CD4-positive, alpha-beta T cell treated with Interleukin-6 at 100 ng/mL for 8 hours (primary cell): ENCODE results near the gene MLPH.
A peak's percentile ranks its signal among the peaks of the same experiment; 100 is the strongest.
"Not testable (repeated sequence)": the region's sequence is repeated elsewhere in the genome, so short reads cannot be mapped to it uniquely, and the experiment has no call there.

Experiments
- DNase-seq: peaks from one replicate; pipeline ENCODE4 v3.0.0-alpha.2; 2020; ENCODE audit warnings: mixed read lengths, low spot score

MLPH gene

GRCh38 chr2:237457388-237457941, 29.6 kb upstream of the MLPH start:
- DNase-seq, result no peak

GRCh38 chr2:237458519-237458918, 28.5 kb upstream of the MLPH start:
- no peak for DNase-seq

GRCh38 chr2:237459226-237459625, 27.8 kb upstream of the MLPH start:
- DNase-seq, result no peak

GRCh38 chr2:237459741-237460174, 27.3 kb upstream of the MLPH start:
- no peak for DNase-seq

GRCh38 chr2:237464757-237465391, 22.2 kb upstream of the MLPH start:
- no peak for DNase-seq

GRCh38 chr2:237465515-237466148, 21.4 kb upstream of the MLPH start:
- DNase-seq, result no peak

- DNase-seq, result no peak
Measured at GRCh38 chr2:237466211-237466610, 20.8 kb upstream of the MLPH start.

GRCh38 chr2:237467447-237468179, 19.4 kb upstream of the MLPH start:
- no peak for DNase-seq

GRCh38 chr2:237469410-237469809, 17.6 kb upstream of the MLPH start:
- not testable (repeated sequence) for DNase-seq

GRCh38 chr2:237469849-237470248, 17.2 kb upstream of the MLPH start:
- DNase-seq, result no peak

- DNase-seq, result no peak
Measured at GRCh38 chr2:237470914-237471313, 16.1 kb upstream of the MLPH start.

- peak; percentile 17 for DNase-seq
Measured at GRCh38 chr2:237471438-237472186, 15.4 kb upstream of the MLPH start.

- no peak for DNase-seq
Measured at GRCh38 chr2:237472187-237472712, 14.8 kb upstream of the MLPH start.

- DNase-seq, result no peak
Measured at GRCh38 chr2:237472909-237473877, 13.9 kb upstream of the MLPH start.

GRCh38 chr2:237473878-237474441, 13.1 kb upstream of the MLPH start:
- no peak for DNase-seq

- no peak for DNase-seq
Measured at GRCh38 chr2:237474442-237474911, 12.6 kb upstream of the MLPH start.

GRCh38 chr2:237474931-237475703, 11.9 kb upstream of the MLPH start:
- DNase-seq, result peak; percentile 66

- peak; percentile 9 for DNase-seq
Measured at GRCh38 chr2:237475704-237476141, 11.3 kb upstream of the MLPH start.

GRCh38 chr2:237478095-237478494, 9.0 kb upstream of the MLPH start:
- DNase-seq, result no peak
